NCI-H2081 treated with DMSO at 0.1 percent for 48 hours (cell line): ENCODE results near the gene CLEC20A.

Experiments
- DNase-seq: peaks from one replicate; lab custom pipeline; 2025; lab: John Stamatoyannopoulos, UW

The CLEC20A gene

DNA sequence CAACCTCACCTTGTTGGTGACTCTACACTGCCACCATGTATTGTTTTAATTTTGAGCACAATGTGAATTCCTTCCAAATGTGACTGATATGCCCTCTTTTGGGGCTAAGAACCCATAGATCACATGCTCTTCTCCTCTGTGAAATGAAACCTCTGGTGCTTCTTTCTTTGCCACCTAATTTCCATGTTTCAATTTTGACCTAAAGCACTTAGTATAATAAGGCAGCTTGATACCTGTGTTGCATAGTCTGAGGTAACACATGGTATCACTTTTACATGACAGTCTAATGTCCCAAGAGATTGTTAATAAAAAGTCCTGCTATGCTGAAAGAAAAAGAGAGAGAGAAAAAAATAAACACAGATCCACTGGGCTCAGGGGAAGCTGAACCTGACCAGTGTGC lies 24.2 kb downstream of the CLEC20A start:
- no peak for DNase-seq

DNA sequence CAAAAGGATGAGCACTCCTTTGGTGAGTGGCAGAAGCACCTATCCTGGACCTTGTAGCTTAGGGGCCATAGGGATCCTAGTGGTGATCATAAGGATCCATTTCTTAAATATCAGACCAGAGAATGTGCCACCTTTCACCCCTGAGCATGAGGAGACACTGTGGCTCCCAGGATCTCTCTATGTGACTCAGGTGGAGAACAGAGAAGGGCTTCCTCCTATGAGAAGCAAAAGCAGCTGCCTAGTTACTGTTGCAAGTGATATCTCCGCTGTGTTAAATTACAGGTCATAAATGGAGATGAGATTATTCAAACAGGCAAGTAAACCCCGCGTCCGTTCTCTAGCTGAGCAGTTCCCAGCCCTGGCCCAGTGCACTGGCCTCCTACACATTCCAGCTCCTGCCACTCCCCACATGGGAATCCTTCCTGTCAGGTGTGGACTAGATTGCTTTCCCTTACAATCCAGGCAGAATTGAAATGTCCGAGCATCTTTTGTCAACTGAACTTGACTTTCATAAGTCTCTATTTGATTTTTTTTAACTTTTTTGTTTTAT lies 26.3 kb downstream of the CLEC20A start:
- no peak for DNase-seq

GRCh38 chr1:178467837-178468236 lies 28.9 kb downstream of the CLEC20A start:
- DNase-seq, result no peak

DNA sequence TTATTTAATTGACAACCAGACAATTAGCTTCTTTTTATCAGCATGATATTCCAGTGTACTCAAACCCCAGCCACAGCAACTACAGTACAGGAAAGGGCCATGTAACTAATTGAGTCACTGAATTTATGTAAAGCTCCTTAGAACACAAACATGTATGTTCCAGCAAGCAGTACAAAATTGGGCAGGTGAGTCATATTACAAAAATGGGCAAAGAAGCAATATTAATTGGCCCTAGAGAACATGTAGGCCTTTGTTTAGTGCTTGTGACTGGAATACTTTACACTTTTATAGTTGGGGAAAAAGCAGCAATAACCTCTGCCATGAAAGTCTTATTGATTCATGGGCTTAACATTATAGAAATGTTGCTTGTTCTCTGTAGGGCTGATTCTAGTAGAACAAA lies 31.8 kb downstream of the CLEC20A start:
- no peak for DNase-seq

- no peak for DNase-seq
Measured at GRCh38 chr1:178464566-178464965, 32.2 kb downstream of the CLEC20A start.

- DNase-seq, result no peak
Measured at GRCh38 chr1:178464141-178464540, 32.6 kb downstream of the CLEC20A start.

GRCh38 chr1:178461701-178462100 lies 35.1 kb downstream of the CLEC20A start:
- no peak for DNase-seq

GRCh38 chr1:178461104-178461503 lies 35.7 kb downstream of the CLEC20A start:
- DNase-seq, result no peak

DNA sequence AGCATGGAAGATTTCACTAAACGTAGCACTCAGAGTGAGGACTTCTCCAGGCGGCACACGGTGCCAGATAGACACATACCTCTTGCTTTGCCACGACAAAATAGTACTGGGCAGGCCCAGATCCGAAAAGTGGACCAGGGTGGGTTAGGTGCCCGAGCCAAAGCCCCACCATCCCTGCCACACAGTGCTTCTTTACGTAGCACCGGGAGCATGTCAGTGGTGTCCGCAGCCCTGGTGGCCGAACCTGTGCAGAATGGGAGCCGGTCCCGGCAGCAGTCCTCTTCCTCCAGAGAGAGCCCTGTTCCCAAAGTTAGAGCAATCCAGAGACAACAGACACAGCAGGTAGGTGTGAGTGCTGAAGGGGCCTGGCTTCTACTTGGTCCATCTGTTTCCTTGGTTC lies 38.6 kb downstream of the CLEC20A start:
- DNase-seq, result no peak

DNA sequence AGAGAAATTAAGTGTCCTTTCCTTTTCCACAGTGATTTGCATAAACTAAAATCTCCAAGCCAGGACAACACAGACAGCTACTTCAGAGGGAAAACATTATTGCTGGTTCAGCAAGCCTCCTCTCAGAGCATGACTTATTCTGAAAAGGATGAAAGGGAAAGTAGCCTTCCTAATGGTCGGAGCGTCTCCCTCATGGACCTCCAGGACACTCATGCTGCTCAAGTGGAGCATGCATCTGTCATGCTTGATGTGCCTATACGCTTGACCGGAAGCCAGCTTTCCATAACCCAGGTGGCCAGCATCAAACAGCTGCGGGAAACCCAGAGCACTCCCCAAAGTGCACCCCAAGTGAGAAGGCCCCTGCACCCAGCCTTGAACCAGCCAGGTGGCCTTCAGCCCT lies 39.1 kb downstream of the CLEC20A start:
- no peak for DNase-seq

DNA sequence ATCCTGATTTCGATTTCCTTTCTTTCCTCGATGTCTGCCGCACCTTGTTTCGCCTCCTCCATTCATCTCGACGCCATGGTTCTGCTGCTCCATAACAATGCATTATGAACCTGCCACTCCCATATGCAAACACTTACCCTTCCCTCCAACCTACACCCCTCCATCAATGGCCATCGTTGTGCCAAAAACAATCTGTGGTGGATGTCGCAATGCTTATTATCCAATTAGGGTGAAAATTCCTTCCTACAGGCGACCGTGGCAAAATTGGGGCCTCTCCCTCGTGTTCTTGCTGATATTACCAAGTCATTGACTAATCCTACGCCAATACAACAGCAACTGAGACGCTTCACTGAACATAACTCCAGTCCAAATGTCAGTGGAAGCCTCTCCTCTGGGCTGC lies 40.3 kb downstream of the CLEC20A start:
- DNase-seq, result no peak

DNA sequence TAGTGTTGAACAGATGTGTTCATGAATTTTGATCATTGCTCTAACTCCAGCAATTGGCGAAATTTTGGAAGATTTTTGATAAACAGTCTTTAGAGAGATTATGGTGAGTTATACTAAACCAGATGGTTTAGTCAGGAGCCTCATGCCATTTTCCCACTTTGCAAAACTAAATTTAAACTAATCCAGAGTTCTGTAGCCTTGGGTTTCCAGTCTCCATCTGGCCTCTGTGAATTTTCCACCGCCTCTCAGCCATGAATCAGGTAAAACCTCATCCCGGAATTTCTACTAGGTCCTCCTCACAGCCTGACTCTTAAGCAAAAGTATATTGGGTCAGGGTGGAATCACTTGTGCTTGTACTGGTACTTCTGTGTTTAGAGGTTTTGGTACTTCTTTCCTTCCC lies 44.8 kb downstream of the CLEC20A start:
- no peak for DNase-seq

GRCh38 chr1:178451529-178451928 lies 45.2 kb downstream of the CLEC20A start:
- DNase-seq, result no peak

DNA sequence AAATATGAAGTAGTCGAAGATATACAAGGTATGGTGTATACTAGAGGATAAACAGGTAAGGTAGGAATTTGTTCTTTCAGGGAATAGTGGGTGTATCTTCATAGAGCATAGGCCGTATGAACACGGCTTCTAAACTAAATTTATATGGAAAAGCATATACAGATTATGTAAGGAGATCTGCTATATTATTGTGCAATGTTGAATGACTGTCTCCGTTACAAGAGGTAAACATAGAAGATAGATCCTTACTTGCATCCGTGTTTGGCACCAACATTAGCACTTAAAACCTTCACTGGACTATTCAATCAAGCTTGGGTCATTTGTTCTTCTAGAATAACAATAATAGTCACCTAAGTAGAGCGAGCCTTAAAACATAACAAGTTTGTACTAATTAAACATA lies 45.9 kb downstream of the CLEC20A start:
- no peak for DNase-seq

- no peak for DNase-seq
Measured at GRCh38 chr1:178442925-178443324, 53.8 kb downstream of the CLEC20A start.

DNA sequence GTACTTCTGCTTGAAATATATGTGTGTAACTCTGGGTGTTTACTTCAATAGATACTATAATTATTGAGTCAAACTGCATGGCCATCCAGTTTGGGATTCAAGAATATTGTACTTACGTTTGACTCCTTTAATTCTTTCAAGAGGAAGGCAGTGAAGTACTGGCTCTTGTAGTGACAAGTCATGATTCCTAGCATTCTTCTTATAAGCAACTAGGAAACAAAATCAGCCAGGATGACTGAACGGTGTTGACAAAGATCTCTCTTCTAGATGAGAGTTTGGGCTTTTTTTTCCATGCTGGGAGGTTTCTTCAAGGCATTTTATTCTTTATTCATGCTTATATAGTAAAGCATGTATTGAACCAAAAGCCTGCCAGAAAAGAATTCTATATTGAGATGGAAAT lies 58.3 kb downstream of the CLEC20A start:
- no peak for DNase-seq

- DNase-seq, result no peak
Measured at GRCh38 chr1:178436899-178437298, 59.9 kb downstream of the CLEC20A start.

GRCh38 chr1:178434899-178435435 lies 61.8 kb downstream of the CLEC20A start:
- DNase-seq, result no peak

- DNase-seq, result no peak
Measured at GRCh38 chr1:178434360-178434759, 62.4 kb downstream of the CLEC20A start.
